ENCODE measurements around the gene OTOGL. TPM values are rescaled to one million over a fixed set of nuclear protein-coding genes. Genes with fewer than 3 reads are reported as not detected.
"Not testable (repeated sequence)": the region's sequence is repeated elsewhere in the genome, so short reads cannot be mapped to it uniquely, and the experiment has no call there.

OTOGL gene
- total and polyA plus RNA-seq, 7 donors: 0.03 to 0.30 (median 0.07) TPM; not detected in 2

DNA sequence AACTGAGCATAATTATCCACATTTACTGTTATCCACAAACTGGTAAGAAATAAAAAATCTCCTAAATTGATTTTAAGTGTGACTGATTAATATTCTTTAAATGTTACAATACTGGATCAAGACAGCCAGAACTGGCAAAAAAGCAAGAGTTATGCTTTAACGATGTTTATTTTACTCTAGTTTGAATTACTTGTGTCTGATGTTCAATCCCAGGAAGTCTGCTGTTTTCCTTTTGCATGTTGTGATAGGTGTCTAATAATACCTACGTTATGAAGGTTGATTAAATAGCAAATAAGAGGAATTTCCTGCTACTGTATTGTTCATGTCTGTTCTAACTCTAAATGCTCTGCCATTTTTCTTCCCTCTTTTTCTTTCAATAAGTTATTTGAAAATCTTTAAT lies 34.4 kb upstream of the OTOGL start:
- ATAC-seq: no peak
- TF ChIP-seq CTCF (IDR thresholded peaks at IDR 0.05): no peak
- Histone ChIP-seq H3K4me1 (no peaks in the 10 kb centered on the region), H3K4me3 (no peak overlapping the region), H3K27ac (no peak overlapping the region), H3K36me3 (ENCODE audit: insufficient read depth in 1 of 2, low read depth in 1 of 2) (no peaks in the 10 kb centered on the region), H3K9me3 (no peaks in the 10 kb centered on the region), H3K27me3 (ENCODE audit: insufficient read depth in 3 of 3, low read length in 2 of 3) (no peaks in the 10 kb centered on the region)
- intact Hi-C loops (cut with DNase I): no loop called here
- DNase-seq: no peak
- 70 to 71% (median 71%) methylated on average over 2 of the region's 2 CpGs for WGBS, 3 donors

DNA sequence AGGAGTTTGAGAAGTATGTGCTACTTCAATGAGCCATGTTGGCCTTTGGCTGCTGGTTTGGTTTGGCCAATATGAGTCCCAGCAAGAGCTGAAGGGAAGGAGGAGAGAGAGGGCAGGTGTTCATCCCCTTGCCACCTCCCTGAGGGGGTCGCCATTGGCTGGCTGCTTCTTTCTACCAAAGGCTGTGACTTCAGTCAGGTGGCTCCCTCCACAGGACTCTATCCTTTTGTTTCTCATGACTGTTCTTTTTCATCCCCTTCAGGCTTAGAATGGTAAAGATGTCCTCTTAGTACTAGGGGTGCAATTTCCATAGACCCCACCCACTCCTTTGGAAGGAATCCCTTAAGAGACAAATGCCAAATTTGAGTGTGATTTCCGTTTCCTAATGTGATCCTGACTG lies 31.2 kb upstream of the OTOGL start:
- Histone ChIP-seq H3K36me3 (ENCODE audit: insufficient read depth in 1 of 2, low read depth in 1 of 2) (no peaks in the 10 kb centered on the region), H3K4me3 (no peak overlapping the region), H3K4me1 (no peaks in the 10 kb centered on the region), H3K9me3 (no peaks in the 10 kb centered on the region), H3K27ac (no peak overlapping the region), H3K27me3 (ENCODE audit: insufficient read depth in 3 of 3, low read length in 2 of 3) (no peaks in the 10 kb centered on the region)
- WGBS, 3 donors: 34 to 57% (median 42%) methylated on average over 2 of the region's 2 CpGs
- intact Hi-C loops (cut with DNase I): no loop called here
- TF ChIP-seq CTCF (IDR thresholded peaks at IDR 0.05): no peak
- ATAC-seq (no peak), DNase-seq (no peak)

DNA sequence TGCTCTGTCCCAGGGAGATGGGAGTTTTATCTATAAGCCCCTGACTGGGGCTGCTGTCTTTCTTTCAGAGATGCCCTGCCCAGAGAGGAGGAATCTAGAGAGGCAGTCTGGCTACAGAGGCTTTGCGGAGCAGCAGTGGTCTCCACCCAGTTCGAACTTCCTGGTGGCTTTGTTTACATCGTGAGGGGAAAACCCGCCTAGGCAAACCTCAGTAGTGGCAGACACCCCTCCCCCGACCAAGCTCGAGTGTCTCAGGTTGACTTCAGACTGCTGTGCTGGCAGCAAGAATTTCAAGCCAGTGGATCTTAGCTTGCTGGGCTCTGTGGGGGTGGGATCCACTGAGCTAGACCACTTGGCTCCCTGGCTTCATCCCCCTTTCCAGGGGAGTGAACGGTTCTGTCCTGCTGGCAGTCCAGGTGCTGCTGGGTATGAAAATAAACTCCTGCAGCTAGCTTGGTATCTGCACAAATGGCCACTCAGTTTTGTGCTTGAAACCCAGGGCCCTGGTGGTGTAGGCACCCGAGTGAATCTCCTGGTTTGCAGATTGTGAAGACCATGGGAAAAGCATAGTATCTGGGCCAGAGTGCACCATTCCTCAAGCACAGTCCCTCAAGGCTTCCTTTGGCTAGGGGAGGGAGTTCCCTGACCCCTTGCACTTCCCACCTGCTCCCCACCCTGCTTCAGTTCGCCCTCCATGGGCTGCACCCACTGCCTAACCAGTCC lies 15.3 kb upstream of the OTOGL start:
- 32 to 42% (median 39%) methylated on average over 9 of the region's 9 CpGs for WGBS, 3 donors
- ATAC-seq; H3K27ac ChIP-seq; H3K9me3 ChIP-seq; H3K27me3 ChIP-seq (ENCODE audit: insufficient read depth in 3 of 3, low read length in 2 of 3); H3K36me3 ChIP-seq (ENCODE audit: insufficient read depth in 1 of 2, low read depth in 1 of 2); intact Hi-C loops (cut with DNase I); DNase-seq; H3K4me1 ChIP-seq; H3K4me3 ChIP-seq: not testable (repeated sequence)

- no peaks in the 10 kb centered on the region for H3K27me3 ChIP-seq (ENCODE audit: insufficient read depth in 3 of 3, low read length in 2 of 3)
- no peak overlapping the region for H3K4me3 ChIP-seq
- no peaks in the 10 kb centered on the region for H3K4me1 ChIP-seq
- ATAC-seq (no peak), DNase-seq (no peak)
- H3K9me3 ChIP-seq: peaks cover 16% of the 10 kb centered on the region
- WGBS, 3 donors: 43 to 72% (median 45%) methylated on average over 3 of the region's 3 CpGs
- no peaks in the 10 kb centered on the region for H3K36me3 ChIP-seq (ENCODE audit: insufficient read depth in 1 of 2, low read depth in 1 of 2)
- intact Hi-C loops (cut with DNase I): no loop called here
- H3K27ac ChIP-seq: no peak overlapping the region
- no peak for TF ChIP-seq CTCF (IDR thresholded peaks at IDR 0.05)
Observed at GRCh38 chr12:80086025-80086424, 13.3 kb upstream of the OTOGL start.

GRCh38 chr12:80087486-80088213 lies 11.7 kb upstream of the OTOGL start:
- H3K27me3 ChIP-seq (ENCODE audit: insufficient read depth in 3 of 3, low read length in 2 of 3): no peaks in the 10 kb centered on the region
- no peak overlapping the region for H3K27ac ChIP-seq
- peaks cover 16% of the 10 kb centered on the region for H3K9me3 ChIP-seq
- no peak for TF ChIP-seq CTCF (IDR thresholded peaks at IDR 0.05)
- no peak overlapping the region for H3K4me3 ChIP-seq
- no peaks in the 10 kb centered on the region for H3K4me1 ChIP-seq
- ATAC-seq (no peak), DNase-seq (no peak)
- intact Hi-C loops (cut with DNase I): no loop called here
- WGBS, 3 donors: 92% methylated on average over 8 of the region's 8 CpGs
- H3K36me3 ChIP-seq (ENCODE audit: insufficient read depth in 1 of 2, low read depth in 1 of 2): no peaks in the 10 kb centered on the region

All from psoas muscle (tissue), 8 donors.